HUES6 (cell line): ENCODE data around the gene PRSS56.

Experiments used
- H3K27ac ChIP-seq: 2 replicates; pipeline ENCODE4 v1.7.0; 2013; ENCODE audit warnings: low read depth, mild to moderate bottlenecking, low read length, inconsistent platforms
- H3K27me3 ChIP-seq: 2 replicates; pipeline ENCODE4 v1.6.1; 2013; ENCODE audit warnings: low read length; ENCODE audit not compliant: control insufficient read depth, insufficient read depth
- H3K36me3 ChIP-seq: 2 replicates; pipeline ENCODE4 v1.6.1; 2013; ENCODE audit warnings: low read length; ENCODE audit not compliant: control insufficient read depth, insufficient read depth
- H3K4me1 ChIP-seq: 2 replicates; pipeline ENCODE4 v1.6.1; 2013; ENCODE audit warnings: low read length; ENCODE audit not compliant: control insufficient read depth, insufficient read depth
- H3K4me3 ChIP-seq: 2 replicates; pipeline ENCODE4 v1.5.1; 2013; ENCODE audit warnings: low read depth, low read length
- H3K9ac ChIP-seq: one replicate; pipeline ENCODE4 v1.6.1; 2013; ENCODE audit warnings: mild to moderate bottlenecking, low read length
- H3K9me3 ChIP-seq: 2 replicates; pipeline ENCODE4 v1.6.1; 2013; ENCODE audit warnings: low read depth, low read length; ENCODE audit not compliant: control insufficient read depth, insufficient read depth

Gene PRSS56

DNA sequence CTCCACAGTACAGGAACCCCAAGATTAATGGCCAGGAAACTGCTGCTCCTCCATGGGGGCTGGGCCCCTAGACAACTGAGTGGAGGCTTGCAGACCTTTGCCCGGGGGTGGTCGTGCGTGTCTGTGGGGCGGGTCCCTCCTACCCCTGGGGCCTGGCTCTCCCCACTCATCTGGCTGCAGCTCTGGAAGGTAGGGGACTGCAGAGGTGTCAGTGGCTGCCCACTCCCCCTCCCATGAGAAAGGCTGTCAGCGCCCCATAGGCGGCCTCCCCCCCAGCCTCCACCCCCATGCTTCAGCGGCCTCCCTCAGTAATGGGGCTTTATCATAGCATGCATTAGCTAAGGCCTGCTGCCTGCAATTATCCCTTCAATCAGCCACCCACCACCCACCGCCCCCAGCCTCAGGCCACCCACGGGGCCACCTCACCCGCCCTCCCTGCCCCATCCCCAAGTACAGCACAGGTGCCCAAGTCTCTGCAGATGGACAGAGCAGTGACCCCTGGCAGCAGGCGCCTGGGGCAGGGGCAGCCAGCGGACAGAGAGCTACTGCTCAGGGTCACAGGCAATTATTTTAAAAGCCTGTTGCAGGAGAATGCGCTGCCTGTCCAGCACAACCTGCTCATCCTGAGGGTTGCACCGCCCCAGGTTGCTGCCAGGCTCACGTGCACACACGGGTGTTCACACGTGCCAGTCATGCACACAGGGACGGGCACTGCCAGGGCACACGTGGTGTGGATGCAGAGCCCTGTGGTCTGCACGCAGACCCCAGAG lies 23.5 kb upstream of the PRSS56 start:
- Histone ChIP-seq H3K27me3 (peaks cover 30% of the 10 kb centered on the region), H3K36me3 (no peaks in the 10 kb centered on the region), H3K9me3 (no peaks in the 10 kb centered on the region), H3K27ac (no peak overlapping the region), H3K4me1 (peaks cover 5% of the 10 kb centered on the region; the same call in 1 of the 2 replicates), H3K9ac (no peak overlapping the region), H3K4me3 (no peak overlapping the region)

GRCh38 chr2:232497348-232497747 lies 22.8 kb upstream of the PRSS56 start:
- Histone ChIP-seq H3K27me3 (peaks cover 34% of the 10 kb centered on the region), H3K4me3 (no peak overlapping the region), H3K9me3 (no peaks in the 10 kb centered on the region), H3K4me1 (peaks cover 8% of the 10 kb centered on the region), H3K36me3 (no peaks in the 10 kb centered on the region), H3K9ac (no peak overlapping the region), H3K27ac (no peak overlapping the region)

DNA sequence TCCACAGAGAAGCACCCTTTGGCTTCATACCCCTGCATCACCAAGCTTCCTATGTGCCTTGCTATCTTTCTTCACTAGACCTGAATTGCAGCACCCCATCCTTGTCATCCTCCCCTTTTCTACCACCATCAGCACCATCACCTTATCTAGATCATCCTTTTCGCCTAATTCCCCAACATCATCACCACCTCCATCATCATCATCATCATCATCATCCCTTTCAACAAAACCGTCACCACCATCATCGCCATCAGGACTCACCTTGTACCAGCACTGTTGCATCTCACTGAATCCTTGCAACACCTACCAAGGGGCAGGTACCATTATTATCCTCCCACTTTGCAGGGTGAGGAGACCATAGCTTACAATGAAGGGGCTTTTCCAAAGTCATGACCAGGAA lies 21.7 kb upstream of the PRSS56 start:
- Histone ChIP-seq H3K36me3 (no peaks in the 10 kb centered on the region), H3K27me3 (peaks cover 40% of the 10 kb centered on the region)

GRCh38 chr2:232501331-232501771 lies 18.8 kb upstream of the PRSS56 start:
- H3K27me3 ChIP-seq = peaks cover 69% of the 10 kb centered on the region
- no peak overlapping the region for H3K9ac ChIP-seq
- H3K9me3 ChIP-seq = no peaks in the 10 kb centered on the region

More for the DNA sequence above, 21.7 kb upstream of the PRSS56 start:
- Histone ChIP-seq H3K4me1 (peaks cover 12% of the 10 kb centered on the region), H3K27ac (no peak overlapping the region), H3K9me3 (no peaks in the 10 kb centered on the region), H3K9ac (no peak overlapping the region), H3K4me3 (no peak overlapping the region)

DNA sequence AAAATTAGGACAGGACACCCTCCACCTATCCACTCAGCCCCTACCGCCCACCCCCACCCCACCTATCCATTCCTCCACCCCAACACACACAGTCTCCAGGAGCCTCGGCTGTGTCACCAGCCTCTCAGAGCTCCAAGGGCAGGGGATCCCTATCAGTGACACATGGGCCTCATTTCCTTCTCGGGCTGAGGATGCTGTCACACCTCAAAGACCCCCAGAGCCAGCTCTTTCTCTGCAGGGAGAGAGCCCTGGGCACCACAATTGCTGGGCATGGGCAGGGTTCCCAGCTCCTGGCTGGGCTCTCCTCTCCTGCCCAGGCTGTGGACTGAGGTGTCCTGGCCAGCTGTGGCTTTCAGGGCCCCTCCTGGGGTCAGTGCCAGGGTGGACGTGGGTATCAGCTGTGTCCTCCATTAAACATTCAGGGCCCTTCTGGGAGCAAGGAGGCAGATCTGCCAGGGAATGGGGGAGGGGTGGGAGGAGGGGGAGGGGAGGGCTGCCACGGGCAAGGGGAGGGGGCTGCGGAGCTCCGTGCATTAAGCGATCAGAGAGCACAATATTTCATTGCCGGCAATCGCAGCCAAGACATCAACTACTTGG lies 18.3 kb upstream of the PRSS56 start:
- Histone ChIP-seq H3K9ac (no peak overlapping the region), H3K27me3 (peaks cover 74% of the 10 kb centered on the region), H3K4me1 (peaks cover 18% of the 10 kb centered on the region), H3K36me3 (no peaks in the 10 kb centered on the region), H3K4me3 (peak overlapping the region; percentile 57; the same call in 1 of the 2 replicates), H3K27ac (no peak overlapping the region), H3K9me3 (no peaks in the 10 kb centered on the region)

More at GRCh38 chr2:232501331-232501771, 18.8 kb upstream of the PRSS56 start:
- no peaks in the 10 kb centered on the region for H3K36me3 ChIP-seq
- H3K4me3 ChIP-seq = no peak overlapping the region
- no peak overlapping the region for H3K27ac ChIP-seq
- peaks cover 18% of the 10 kb centered on the region for H3K4me1 ChIP-seq

- peak overlapping the region; percentile 57 for H3K4me3 ChIP-seq
- no peaks in the 10 kb centered on the region for H3K36me3 ChIP-seq
- H3K27me3 ChIP-seq = peaks cover 80% of the 10 kb centered on the region
- H3K9ac ChIP-seq = no peak overlapping the region
- H3K27ac ChIP-seq = no peak overlapping the region
- H3K9me3 ChIP-seq = no peaks in the 10 kb centered on the region
- peaks cover 18% of the 10 kb centered on the region for H3K4me1 ChIP-seq
These were observed 17.7 kb upstream of the PRSS56 start for GRCh38 chr2:232502511-232502910.

DNA sequence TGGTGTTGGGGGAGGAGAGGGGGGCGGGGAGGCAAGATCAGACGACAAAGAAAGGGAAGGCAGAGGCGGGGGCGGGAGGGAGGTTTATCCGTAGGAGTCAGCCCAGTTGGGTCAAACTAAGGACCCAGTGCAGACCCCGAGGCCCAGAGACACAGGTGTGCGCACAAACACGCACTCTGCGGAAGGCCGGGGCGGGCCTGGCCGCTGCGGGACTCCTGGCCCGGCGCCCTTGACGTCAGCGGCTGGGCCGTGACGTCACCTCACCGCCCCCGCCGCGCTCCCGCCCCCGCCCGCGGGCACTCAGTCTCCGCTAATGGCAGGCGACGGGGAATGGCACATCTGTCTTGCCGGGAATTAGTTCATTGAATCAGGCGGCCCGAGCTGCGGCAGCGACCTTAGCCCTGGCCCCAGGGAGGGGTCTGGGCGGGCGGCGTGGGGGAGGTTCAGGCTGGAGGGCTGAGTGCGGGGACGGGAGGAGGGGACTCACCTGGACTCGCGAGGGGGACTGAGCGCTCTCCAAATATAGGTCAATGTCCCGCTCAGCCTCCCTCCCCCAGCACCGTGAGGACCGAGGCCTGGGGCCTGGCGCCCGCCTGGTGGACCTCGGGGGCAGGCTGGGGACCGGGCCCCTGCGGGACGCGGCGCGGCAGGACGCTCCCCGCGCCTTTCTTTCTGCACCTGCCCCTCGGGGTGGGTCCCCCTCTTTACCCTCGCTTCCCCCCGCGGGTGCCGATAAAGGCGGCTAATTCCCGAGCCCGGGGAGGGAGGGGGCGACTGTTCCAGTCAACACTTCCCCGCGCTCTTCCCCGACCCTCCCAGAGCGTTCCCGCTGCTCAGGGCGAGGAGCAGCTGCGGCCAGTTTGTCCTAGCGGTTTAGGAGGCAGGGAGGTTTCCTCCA lies 17.0 kb upstream of the PRSS56 start:
- Histone ChIP-seq H3K9ac (no peak overlapping the region), H3K9me3 (no peaks in the 10 kb centered on the region), H3K4me1 (peaks cover 18% of the 10 kb centered on the region), H3K27me3 (peaks cover 82% of the 10 kb centered on the region), H3K27ac (no peak overlapping the region), H3K36me3 (no peaks in the 10 kb centered on the region), H3K4me3 (peak overlapping the region; percentile 57)

DNA sequence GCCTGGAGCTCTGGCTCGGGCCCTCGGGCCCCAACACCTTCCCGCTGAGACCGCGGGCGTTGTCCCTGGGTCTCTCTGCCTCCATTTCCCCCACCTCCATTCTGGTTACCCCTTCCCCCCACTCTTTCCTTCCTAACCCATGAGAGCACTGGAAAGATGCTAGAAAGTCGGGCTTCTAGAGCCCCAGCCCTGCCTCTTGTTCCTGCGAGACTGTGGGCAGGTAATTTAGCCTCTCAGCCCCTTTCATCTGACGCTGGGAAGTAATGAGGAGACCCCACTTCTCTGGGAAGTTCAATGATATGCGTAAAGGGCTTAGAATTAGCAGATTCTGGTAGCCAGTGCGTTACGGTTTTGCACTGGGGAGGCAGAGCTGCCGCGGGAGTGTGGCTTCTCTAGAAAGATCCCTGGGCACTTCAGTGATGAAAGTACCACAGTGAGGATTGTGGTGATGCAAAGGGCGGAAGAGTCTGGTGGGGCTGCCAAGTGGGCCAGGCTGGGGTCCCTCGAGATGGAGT lies 16.3 kb upstream of the PRSS56 start:
- Histone ChIP-seq H3K27me3 (peaks cover 82% of the 10 kb centered on the region), H3K4me3 (peak overlapping the region; percentile 57), H3K9me3 (no peaks in the 10 kb centered on the region), H3K9ac (no peak overlapping the region), H3K27ac (no peak overlapping the region), H3K36me3 (no peaks in the 10 kb centered on the region), H3K4me1 (peaks cover 18% of the 10 kb centered on the region)

- no peaks in the 10 kb centered on the region for H3K9me3 ChIP-seq
- H3K9ac ChIP-seq = no peak overlapping the region
- H3K4me1 ChIP-seq = peaks cover 18% of the 10 kb centered on the region
- peaks cover 77% of the 10 kb centered on the region for H3K27me3 ChIP-seq
- H3K27ac ChIP-seq = no peak overlapping the region
- H3K36me3 ChIP-seq = no peaks in the 10 kb centered on the region
- no peak overlapping the region for H3K4me3 ChIP-seq
These were observed 15.8 kb upstream of the PRSS56 start for GRCh38 chr2:232504438-232504837.

GRCh38 chr2:232505856-232506255 lies 14.3 kb upstream of the PRSS56 start:
- H3K4me1 ChIP-seq = peaks cover 18% of the 10 kb centered on the region
- H3K27me3 ChIP-seq = peaks cover 66% of the 10 kb centered on the region
- no peaks in the 10 kb centered on the region for H3K36me3 ChIP-seq
- H3K9ac ChIP-seq = no peak overlapping the region
- no peaks in the 10 kb centered on the region for H3K9me3 ChIP-seq
- H3K4me3 ChIP-seq = no peak overlapping the region
- H3K27ac ChIP-seq = no peak overlapping the region
